Measurements from ENCODE around the gene SULT1C4. TPM values are rescaled to one million over a fixed set of nuclear protein-coding genes. Genes with fewer than 3 reads are reported as not detected.

SULT1C4 gene
- total RNA-seq, 1 donor from 2014 or later: 1.8 TPM

DNA sequence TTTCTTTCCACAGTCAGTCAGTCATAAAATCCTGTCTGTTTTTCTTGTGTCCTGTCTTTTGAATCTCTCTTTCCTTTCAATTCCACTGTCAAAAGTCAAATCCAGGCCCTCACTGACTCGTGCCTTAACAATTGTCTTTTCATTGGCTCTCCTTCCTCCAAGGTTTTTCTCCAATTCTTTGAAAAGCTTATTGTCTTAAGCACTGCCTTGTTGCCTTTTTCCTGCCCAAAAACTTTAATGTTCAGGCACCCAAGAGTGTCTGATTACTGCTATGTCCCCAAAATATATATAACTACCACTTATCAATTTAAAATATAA is 13.9 kb upstream of the SULT1C4 start:
- no peak overlapping the region for H3K27ac ChIP-seq (ENCODE audit: low read depth, low read length)
- no peaks in the 10 kb centered on the region for H4K20me1 ChIP-seq (ENCODE audit: insufficient read depth, low read length)
- H3K9me3 Mint-ChIP-seq (ENCODE audit: unreplicated experiment): peaks cover 7% of the 10 kb centered on the region
- H3K4me1 ChIP-seq (ENCODE audit: insufficient read depth, low read length): peaks cover 5% of the 10 kb centered on the region
- FAIRE-seq (no peak), DNase-seq (ENCODE audit: low read depth) (no peak)
- TF ChIP-seq, protein P1, sequence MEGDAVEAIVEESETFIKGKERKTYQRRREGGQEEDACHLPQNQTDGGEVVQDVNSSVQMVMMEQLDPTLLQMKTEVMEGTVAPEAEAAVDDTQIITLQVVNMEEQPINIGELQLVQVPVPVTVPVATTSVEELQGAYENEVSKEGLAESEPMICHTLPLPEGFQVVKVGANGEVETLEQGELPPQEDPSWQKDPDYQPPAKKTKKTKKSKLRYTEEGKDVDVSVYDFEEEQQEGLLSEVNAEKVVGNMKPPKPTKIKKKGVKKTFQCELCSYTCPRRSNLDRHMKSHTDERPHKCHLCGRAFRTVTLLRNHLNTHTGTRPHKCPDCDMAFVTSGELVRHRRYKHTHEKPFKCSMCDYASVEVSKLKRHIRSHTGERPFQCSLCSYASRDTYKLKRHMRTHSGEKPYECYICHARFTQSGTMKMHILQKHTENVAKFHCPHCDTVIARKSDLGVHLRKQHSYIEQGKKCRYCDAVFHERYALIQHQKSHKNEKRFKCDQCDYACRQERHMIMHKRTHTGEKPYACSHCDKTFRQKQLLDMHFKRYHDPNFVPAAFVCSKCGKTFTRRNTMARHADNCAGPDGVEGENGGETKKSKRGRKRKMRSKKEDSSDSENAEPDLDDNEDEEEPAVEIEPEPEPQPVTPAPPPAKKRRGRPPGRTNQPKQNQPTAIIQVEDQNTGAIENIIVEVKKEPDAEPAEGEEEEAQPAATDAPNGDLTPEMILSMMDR (IDR thresholded peaks at IDR 0.05; ENCODE audit: insufficient read depth, low read depth, low read length): no peak
- no peak for TF ChIP-seq EZH2 (IDR thresholded peaks at IDR 0.05; ENCODE audit: insufficient read depth, low read length)
- no peak overlapping the region for H3K9ac ChIP-seq (ENCODE audit: low read length)
- peaks cover 13% of the 10 kb centered on the region for H3K4me1 Mint-ChIP-seq (ENCODE audit: low read depth, unreplicated experiment)
- H3K27me3 ChIP-seq (ENCODE audit: insufficient read depth, low read length): no peaks in the 10 kb centered on the region
- no peak overlapping the region for H3K4me2 ChIP-seq (ENCODE audit: low read length)
- H3K27me3 Mint-ChIP-seq (ENCODE audit: low read depth, unreplicated experiment): no peaks in the 10 kb centered on the region
- H2AFZ ChIP-seq (ENCODE audit: low read depth, low read length): no peak overlapping the region
- no peaks in the 10 kb centered on the region for H3K36me3 ChIP-seq (ENCODE audit: insufficient read depth, low read length)
- H3K4me3 ChIP-seq (ENCODE audit: insufficient read depth, low read depth, low read length): no peak overlapping the region
- peaks cover 3% of the 10 kb centered on the region for H3K9me3 ChIP-seq (ENCODE audit: insufficient read depth, low read depth, low read length)
- no peaks in the 10 kb centered on the region for H3K79me2 ChIP-seq (ENCODE audit: insufficient read depth, low read length)
- H3K4me3 Mint-ChIP-seq (ENCODE audit: unreplicated experiment): no peak overlapping the region
- H3K36me3 Mint-ChIP-seq (ENCODE audit: low read depth, unreplicated experiment): no peaks in the 10 kb centered on the region
- H3K27ac Mint-ChIP-seq (ENCODE audit: unreplicated experiment): peak overlapping the region; percentile 27

DNA sequence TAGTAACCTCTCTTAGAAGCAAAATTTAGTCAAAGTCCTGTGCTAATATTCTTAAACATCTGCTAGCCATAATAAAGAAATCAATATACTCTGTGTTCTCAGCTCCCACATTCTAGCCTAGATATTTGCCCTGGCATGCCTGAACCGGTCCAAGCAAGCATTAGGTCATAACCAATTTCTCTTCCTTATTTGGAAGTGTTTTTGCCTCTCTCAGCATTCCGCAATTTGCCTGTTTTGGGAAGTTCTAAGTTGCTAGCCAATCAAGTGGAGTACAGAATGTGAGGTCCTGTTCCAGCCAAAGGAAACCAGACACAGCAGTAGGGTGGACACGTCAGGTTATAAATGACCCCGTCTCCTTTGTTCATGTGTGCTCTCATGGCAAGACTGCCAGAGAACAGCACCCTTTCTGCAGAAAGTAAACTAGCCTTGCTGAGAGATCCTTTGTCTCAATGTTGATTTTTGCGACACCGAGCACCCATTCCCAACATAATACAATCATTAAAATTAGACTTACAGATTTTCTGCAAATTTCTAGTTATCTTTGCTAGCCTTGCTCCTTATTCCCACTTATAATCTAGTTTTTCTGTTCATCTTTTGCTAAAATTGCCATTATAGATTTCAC is 13.0 kb upstream of the SULT1C4 start:
- DNase-seq (ENCODE audit: low read depth): peak; percentile 18
- Histone ChIP-seq H2AFZ (ENCODE audit: low read depth, low read length) (no peak overlapping the region), H3K9me3 (ENCODE audit: insufficient read depth, low read depth, low read length) (peaks cover 3% of the 10 kb centered on the region), H3K4me3 (ENCODE audit: insufficient read depth, low read depth, low read length) (no peak overlapping the region), H4K20me1 (ENCODE audit: insufficient read depth, low read length) (no peaks in the 10 kb centered on the region), H3K4me1 (ENCODE audit: insufficient read depth, low read length) (peaks cover 5% of the 10 kb centered on the region), H3K27me3 (ENCODE audit: insufficient read depth, low read length) (no peaks in the 10 kb centered on the region), H3K9ac (ENCODE audit: low read length) (no peak overlapping the region), H3K4me2 (ENCODE audit: low read length) (no peak overlapping the region), H3K36me3 (ENCODE audit: insufficient read depth, low read length) (no peaks in the 10 kb centered on the region), H3K79me2 (ENCODE audit: insufficient read depth, low read length) (no peaks in the 10 kb centered on the region), H3K27ac (ENCODE audit: low read depth, low read length) (no peak overlapping the region)
- FAIRE-seq: no peak
- peaks cover 13% of the 10 kb centered on the region for H3K4me1 Mint-ChIP-seq (ENCODE audit: low read depth, unreplicated experiment)
- no peak for TF ChIP-seq EZH2 (IDR thresholded peaks at IDR 0.05; ENCODE audit: insufficient read depth, low read length)
- TF ChIP-seq, protein P1 (IDR thresholded peaks at IDR 0.05; ENCODE audit: insufficient read depth, low read depth, low read length): no peak
- H3K36me3 Mint-ChIP-seq (ENCODE audit: low read depth, unreplicated experiment): no peaks in the 10 kb centered on the region
- H3K27me3 Mint-ChIP-seq (ENCODE audit: low read depth, unreplicated experiment): no peaks in the 10 kb centered on the region
- H3K4me3 Mint-ChIP-seq (ENCODE audit: unreplicated experiment): peak overlapping the region; percentile 3
- peak overlapping the region; percentile 85 for H3K27ac Mint-ChIP-seq (ENCODE audit: unreplicated experiment)
- H3K9me3 Mint-ChIP-seq (ENCODE audit: unreplicated experiment): peaks cover 7% of the 10 kb centered on the region

DNA sequence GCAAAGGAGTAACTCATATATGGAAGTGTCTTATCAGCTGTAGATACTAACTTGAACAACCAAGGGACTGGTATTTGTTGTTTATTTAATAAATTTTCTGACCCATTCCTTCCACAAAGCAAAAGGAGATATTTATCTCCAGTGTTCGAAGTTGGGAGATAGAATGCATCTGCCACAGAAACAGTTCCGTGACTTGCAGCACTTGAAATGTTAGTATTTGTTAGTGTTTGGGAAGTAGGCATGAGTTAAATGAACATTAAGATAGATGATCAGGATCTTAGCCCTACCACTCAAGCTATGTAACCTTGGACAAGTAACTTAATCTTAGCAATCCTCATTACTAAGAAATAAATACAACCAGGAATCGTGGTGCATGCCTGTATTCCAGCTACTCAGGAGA is 12.1 kb upstream of the SULT1C4 start:
- no peak overlapping the region for H3K27ac ChIP-seq (ENCODE audit: low read depth, low read length)
- H3K9me3 ChIP-seq (ENCODE audit: insufficient read depth, low read depth, low read length): peaks cover 3% of the 10 kb centered on the region
- no peak for FAIRE-seq
- H3K79me2 ChIP-seq (ENCODE audit: insufficient read depth, low read length): no peaks in the 10 kb centered on the region
- H3K4me3 ChIP-seq (ENCODE audit: insufficient read depth, low read depth, low read length): no peak overlapping the region
- H3K9ac ChIP-seq (ENCODE audit: low read length): no peak overlapping the region
- Mint-ChIP-seq H3K36me3 (ENCODE audit: low read depth, unreplicated experiment) (no peaks in the 10 kb centered on the region), H3K27ac (ENCODE audit: unreplicated experiment) (no peak overlapping the region), H3K27me3 (ENCODE audit: low read depth, unreplicated experiment) (no peaks in the 10 kb centered on the region), H3K9me3 (ENCODE audit: unreplicated experiment) (peaks cover 7% of the 10 kb centered on the region), H3K4me1 (ENCODE audit: low read depth, unreplicated experiment) (peaks cover 13% of the 10 kb centered on the region), H3K4me3 (ENCODE audit: unreplicated experiment) (no peak overlapping the region)
- no peaks in the 10 kb centered on the region for H3K36me3 ChIP-seq (ENCODE audit: insufficient read depth, low read length)
- H3K4me2 ChIP-seq (ENCODE audit: low read length): no peak overlapping the region
- H4K20me1 ChIP-seq (ENCODE audit: insufficient read depth, low read length): no peaks in the 10 kb centered on the region
- no peak for TF ChIP-seq EZH2 (IDR thresholded peaks at IDR 0.05; ENCODE audit: insufficient read depth, low read length)
- TF ChIP-seq, protein P1 (IDR thresholded peaks at IDR 0.05; ENCODE audit: insufficient read depth, low read depth, low read length): no peak
- DNase-seq (ENCODE audit: low read depth): no peak
- H3K4me1 ChIP-seq (ENCODE audit: insufficient read depth, low read length): peaks cover 9% of the 10 kb centered on the region
- no peaks in the 10 kb centered on the region for H3K27me3 ChIP-seq (ENCODE audit: insufficient read depth, low read length)
- no peak overlapping the region for H2AFZ ChIP-seq (ENCODE audit: low read depth, low read length)
